ENCODE results near the gene PBX1. TPM values are rescaled to one million over a fixed set of nuclear protein-coding genes. Genes with fewer than 3 reads are reported as not detected.

PBX1 gene
- total RNA-seq, 1 donor from 2014 or later: 37.4 TPM

DNA sequence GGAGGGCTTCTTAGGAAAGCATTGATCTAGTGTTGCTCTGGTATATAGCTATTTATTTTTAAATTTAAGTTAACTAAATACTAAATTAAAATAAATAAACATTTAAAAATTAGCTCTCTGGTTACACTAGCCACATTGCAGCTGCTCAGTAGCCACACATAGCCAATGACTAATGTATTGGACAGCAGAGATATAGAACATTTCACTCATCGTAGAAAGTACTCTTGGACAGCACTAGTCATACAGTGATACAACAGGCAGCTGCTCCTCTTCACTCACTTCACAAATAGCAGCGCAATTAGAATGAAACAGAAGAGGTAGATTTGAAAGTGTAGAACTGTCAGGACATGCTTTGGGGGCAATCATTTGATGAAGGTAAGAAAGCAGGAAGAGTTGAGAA is 245.4 kb downstream of the PBX1 start:
- Histone ChIP-seq H3K4me3 (no peak overlapping the region), H3K4me1 (peaks cover 0 to 24% of the 10 kb centered on the region in 2 donors), H3K36me3 (peaks cover 3 to 18% of the 10 kb centered on the region in 2 donors), H3K27ac (no peak overlapping the region), H3K9me3 (no peaks in the 10 kb centered on the region), H3K27me3 (no peaks in the 10 kb centered on the region)
- intact Hi-C loops (cut with DNase I): no loop called here
- TF ChIP-seq CTCF (IDR thresholded peaks at IDR 0.05): no peak
- DNase-seq (ENCODE audit: low spot score in 2 of 2): no peak

DNA sequence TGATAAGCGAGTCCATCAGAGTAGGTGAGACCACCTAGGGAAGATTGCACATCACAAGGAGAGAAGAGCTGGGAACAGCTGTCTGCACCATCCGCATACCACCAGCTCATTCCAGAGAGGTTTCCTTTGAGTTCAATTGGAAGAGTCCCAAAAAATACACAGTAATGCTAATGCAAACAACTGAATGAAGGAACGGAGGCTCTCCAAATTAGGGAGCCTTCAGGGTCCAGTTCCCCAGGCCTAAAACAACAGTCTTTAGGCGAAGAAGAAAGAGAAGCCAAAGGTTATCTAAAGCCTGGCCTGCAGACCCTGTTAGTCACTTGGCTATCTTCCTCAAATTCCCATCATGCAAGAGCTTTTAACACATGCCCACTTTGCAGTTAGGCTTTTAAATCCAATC is 246.4 kb downstream of the PBX1 start:
- peaks cover 0 to 24% of the 10 kb centered on the region in 2 donors for H3K4me1 ChIP-seq
- no peak for TF ChIP-seq CTCF (IDR thresholded peaks at IDR 0.05)
- peaks cover 4 to 13% of the 10 kb centered on the region in 2 donors for H3K36me3 ChIP-seq
- peak overlapping the region; percentile 33 to 57 for H3K27ac ChIP-seq
- H3K9me3 ChIP-seq: no peaks in the 10 kb centered on the region
- intact Hi-C loops (cut with DNase I): no loop called here
- no peaks in the 10 kb centered on the region for H3K27me3 ChIP-seq
- H3K4me3 ChIP-seq: no peak overlapping the region
- no peak for DNase-seq (ENCODE audit: low spot score in 2 of 2)

- no peak for DNase-seq (ENCODE audit: low spot score in 2 of 2)
- Histone ChIP-seq H3K27me3 (no peaks in the 10 kb centered on the region), H3K36me3 (peaks cover 4 to 13% of the 10 kb centered on the region in 2 donors), H3K27ac (no peak overlapping the region), H3K4me3 (no peak overlapping the region), H3K4me1 (peaks cover 0 to 20% of the 10 kb centered on the region in 2 donors), H3K9me3 (no peaks in the 10 kb centered on the region)
- intact Hi-C loops (cut with DNase I): no loop called here
- no peak for TF ChIP-seq CTCF (IDR thresholded peaks at IDR 0.05)
These were observed 247.5 kb downstream of the PBX1 start for GRCh38 chr1:164806531-164806930.

- Histone ChIP-seq H3K4me1 (peaks cover 0 to 6% of the 10 kb centered on the region in 2 donors), H3K4me3 (no peak overlapping the region), H3K36me3 (peaks cover 4 to 16% of the 10 kb centered on the region in 2 donors), H3K27ac (no peak overlapping the region), H3K9me3 (no peaks in the 10 kb centered on the region), H3K27me3 (no peaks in the 10 kb centered on the region)
- no peak for DNase-seq (ENCODE audit: low spot score in 2 of 2)
- no peak for TF ChIP-seq CTCF (IDR thresholded peaks at IDR 0.05)
- intact Hi-C loops (cut with DNase I): no loop called here
These were observed 254.8 kb downstream of the PBX1 start for GRCh38 chr1:164813776-164814175.

DNA sequence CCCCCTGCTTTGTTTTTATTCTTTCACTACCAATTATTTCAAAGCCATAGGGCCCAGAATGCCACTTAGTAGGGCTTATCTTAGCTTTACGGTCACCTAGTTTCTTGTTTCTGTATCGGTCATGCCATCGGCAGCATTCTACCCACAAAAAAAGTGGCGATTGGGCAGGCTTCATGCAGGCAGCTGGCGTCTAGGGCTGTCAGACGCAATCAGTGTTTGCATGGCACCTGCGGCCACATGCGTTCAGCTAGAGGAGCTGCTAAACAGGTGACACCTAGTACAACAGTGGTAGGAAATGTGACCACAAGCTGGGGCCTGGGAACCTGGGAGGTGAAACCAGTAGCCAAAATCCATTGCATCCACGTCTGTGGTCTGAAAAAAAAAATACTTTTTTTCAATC is 262.7 kb downstream of the PBX1 start:
- intact Hi-C loops (cut with DNase I): no loop called here
- peaks cover 12% of the 10 kb centered on the region in 2 donors for H3K36me3 ChIP-seq
- H3K4me1 ChIP-seq: peaks cover 7 to 9% of the 10 kb centered on the region in 2 donors
- DNase-seq (ENCODE audit: low spot score in 2 of 2): no peak
- no peak for TF ChIP-seq CTCF (IDR thresholded peaks at IDR 0.05)
- no peaks in the 10 kb centered on the region for H3K9me3 ChIP-seq
- no peaks in the 10 kb centered on the region for H3K27me3 ChIP-seq
- no peak overlapping the region for H3K4me3 ChIP-seq
- H3K27ac ChIP-seq: no peak overlapping the region

Data from ascending aorta (tissue), 2 donors.